Endothelial cell (in vitro differentiated cells): ENCODE data around the gene CFAP221. TPM values are rescaled to one million over a fixed set of nuclear protein-coding genes. Genes with fewer than 3 reads are reported as not detected.
"Not testable (repeated sequence)": the region's sequence is repeated elsewhere in the genome, so short reads cannot be mapped to it uniquely, and the experiment has no call there.

Experiments used
- DNase-seq: peaks from one replicate; pipeline ENCODE4 v3.0.0; 2021; ENCODE audit warnings: low spot score
- H3K27ac Mint-ChIP-seq: one replicate; pipeline ENCODE4 v1.8.0; 2021; ENCODE audit warnings: mixed read lengths, inconsistent platforms; ENCODE audit not compliant: unreplicated experiment
- H3K27me3 Mint-ChIP-seq: one replicate; pipeline ENCODE4 v1.8.0; 2021; ENCODE audit warnings: mild to moderate bottlenecking, moderate library complexity, mixed read lengths, inconsistent platforms; ENCODE audit not compliant: unreplicated experiment
- H3K36me3 Mint-ChIP-seq: one replicate; pipeline ENCODE4 v1.8.0; 2021; ENCODE audit warnings: mild to moderate bottlenecking, low read depth, mixed read lengths, inconsistent platforms; ENCODE audit not compliant: unreplicated experiment
- H3K4me1 Mint-ChIP-seq: one replicate; pipeline ENCODE4 v1.8.0; 2021; ENCODE audit warnings: mild to moderate bottlenecking, mixed read lengths, inconsistent platforms; ENCODE audit not compliant: unreplicated experiment
- H3K4me3 Mint-ChIP-seq: one replicate; pipeline ENCODE4 v1.8.0; 2021; ENCODE audit warnings: mild to moderate bottlenecking, mixed read lengths, inconsistent platforms; ENCODE audit not compliant: unreplicated experiment
- H3K9me3 Mint-ChIP-seq: one replicate; pipeline ENCODE4 v1.8.0; 2021; ENCODE audit warnings: mixed read lengths, inconsistent platforms; ENCODE audit not compliant: unreplicated experiment
- total RNA-seq: library from RNA; stranded (reverse); fragmentation: NEBNext Ultra II Directional; extraction: Animal tissue kit (Norgen Biotek cat#: 25700); gene quantifications from one replicate; pipeline ENCODE4 v1.2.1, GENCODE V29; 2021; ENCODE audit not compliant: unreplicated experiment
- TF ChIP-seq, protein P1 (sequence below): fragments of 200-600 bp; sonication (generic); IDR thresholded peaks from one replicate; pipeline ENCODE4 v1.5.0; 2021; ENCODE audit warnings: antibody characterized with exemption; ENCODE audit not compliant: unreplicated experiment

The CFAP221 gene
- total RNA-seq, 1 donor from 2014 or later: 1.1 TPM

DNA sequence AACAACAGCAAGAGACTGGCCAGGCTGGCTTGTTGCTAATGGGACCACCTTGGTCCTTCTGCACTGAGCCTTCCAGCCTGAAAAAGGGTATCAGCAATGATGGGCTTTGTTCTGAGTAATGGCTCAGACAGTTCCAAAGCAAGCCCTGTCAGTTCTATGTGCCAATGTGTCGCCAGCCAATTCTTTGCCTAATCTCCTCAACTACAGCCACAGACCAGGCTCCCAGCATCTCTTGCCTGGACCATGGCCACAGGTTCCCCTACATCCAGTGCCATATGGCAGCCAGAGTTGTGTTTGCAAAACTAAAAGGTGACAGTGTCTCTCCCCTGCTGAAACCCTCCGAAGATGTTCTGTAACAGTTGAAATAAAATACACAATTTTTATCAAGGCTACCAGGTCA is 73.2 kb downstream of the CFAP221 start:
- no peak for DNase-seq
- H3K4me3 Mint-ChIP-seq: no peak overlapping the region
- TF ChIP-seq, protein P1, sequence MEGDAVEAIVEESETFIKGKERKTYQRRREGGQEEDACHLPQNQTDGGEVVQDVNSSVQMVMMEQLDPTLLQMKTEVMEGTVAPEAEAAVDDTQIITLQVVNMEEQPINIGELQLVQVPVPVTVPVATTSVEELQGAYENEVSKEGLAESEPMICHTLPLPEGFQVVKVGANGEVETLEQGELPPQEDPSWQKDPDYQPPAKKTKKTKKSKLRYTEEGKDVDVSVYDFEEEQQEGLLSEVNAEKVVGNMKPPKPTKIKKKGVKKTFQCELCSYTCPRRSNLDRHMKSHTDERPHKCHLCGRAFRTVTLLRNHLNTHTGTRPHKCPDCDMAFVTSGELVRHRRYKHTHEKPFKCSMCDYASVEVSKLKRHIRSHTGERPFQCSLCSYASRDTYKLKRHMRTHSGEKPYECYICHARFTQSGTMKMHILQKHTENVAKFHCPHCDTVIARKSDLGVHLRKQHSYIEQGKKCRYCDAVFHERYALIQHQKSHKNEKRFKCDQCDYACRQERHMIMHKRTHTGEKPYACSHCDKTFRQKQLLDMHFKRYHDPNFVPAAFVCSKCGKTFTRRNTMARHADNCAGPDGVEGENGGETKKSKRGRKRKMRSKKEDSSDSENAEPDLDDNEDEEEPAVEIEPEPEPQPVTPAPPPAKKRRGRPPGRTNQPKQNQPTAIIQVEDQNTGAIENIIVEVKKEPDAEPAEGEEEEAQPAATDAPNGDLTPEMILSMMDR: no peak

DNA sequence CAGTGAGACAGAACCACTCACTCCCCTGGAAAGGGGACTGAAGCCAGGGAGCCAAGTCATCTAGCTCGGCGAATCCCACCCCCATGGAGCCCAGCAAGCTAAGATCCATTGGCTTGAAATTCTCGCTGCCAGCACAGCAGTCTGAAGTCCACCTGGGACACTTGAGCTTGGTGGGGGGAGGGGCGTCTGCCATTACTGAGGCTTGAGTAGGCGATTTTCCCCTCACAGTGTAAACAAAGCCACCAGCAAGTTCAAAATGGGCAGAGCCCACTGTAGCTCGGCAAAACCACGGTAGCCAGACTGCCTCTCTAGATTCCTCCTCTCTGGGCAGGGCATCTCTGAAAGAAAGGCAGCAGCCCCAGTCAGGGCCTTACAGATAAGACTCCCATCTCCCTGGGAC is 74.5 kb downstream of the CFAP221 start:
- H3K4me1 Mint-ChIP-seq, H3K27me3 Mint-ChIP-seq, DNase-seq, H3K27ac Mint-ChIP-seq, H3K4me3 Mint-ChIP-seq: not testable (repeated sequence)
- H3K36me3 Mint-ChIP-seq: peaks cover 18% of the 10 kb centered on the region
- peaks cover 16% of the 10 kb centered on the region for H3K9me3 Mint-ChIP-seq

More for the DNA sequence above, 73.2 kb downstream of the CFAP221 start:
- H3K36me3 Mint-ChIP-seq: peaks cover 24% of the 10 kb centered on the region
- no peak overlapping the region for H3K27ac Mint-ChIP-seq
- no peaks in the 10 kb centered on the region for H3K4me1 Mint-ChIP-seq
- peaks cover 6% of the 10 kb centered on the region for H3K27me3 Mint-ChIP-seq
- H3K9me3 Mint-ChIP-seq: peaks cover 22% of the 10 kb centered on the region

DNA sequence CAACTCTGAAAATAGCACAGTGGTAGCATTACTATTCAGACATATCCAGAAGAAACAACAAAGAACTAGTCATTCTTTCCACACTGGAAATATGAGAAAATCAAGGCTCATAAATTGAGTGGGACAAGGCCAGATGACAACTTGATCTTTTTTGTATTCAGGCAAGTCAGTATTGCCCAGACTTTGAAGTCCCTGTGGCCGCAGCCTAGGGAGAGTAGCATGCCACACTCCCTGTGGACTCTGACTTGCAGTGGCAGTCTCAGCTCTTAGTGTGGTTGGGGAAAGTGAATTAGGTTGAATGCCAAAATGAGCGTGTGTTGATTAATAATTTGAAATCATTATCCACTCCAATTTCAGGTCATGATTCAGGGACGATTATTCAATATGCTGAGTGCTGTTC is 81.0 kb downstream of the CFAP221 start:
- DNase-seq: no peak
- no peaks in the 10 kb centered on the region for H3K4me1 Mint-ChIP-seq
- H3K27me3 Mint-ChIP-seq: peaks cover 1% of the 10 kb centered on the region
- TF ChIP-seq, protein P1: no peak
- H3K4me3 Mint-ChIP-seq: no peak overlapping the region
- H3K36me3 Mint-ChIP-seq: no peaks in the 10 kb centered on the region
- no peak overlapping the region for H3K27ac Mint-ChIP-seq
- H3K9me3 Mint-ChIP-seq: no peaks in the 10 kb centered on the region

DNA sequence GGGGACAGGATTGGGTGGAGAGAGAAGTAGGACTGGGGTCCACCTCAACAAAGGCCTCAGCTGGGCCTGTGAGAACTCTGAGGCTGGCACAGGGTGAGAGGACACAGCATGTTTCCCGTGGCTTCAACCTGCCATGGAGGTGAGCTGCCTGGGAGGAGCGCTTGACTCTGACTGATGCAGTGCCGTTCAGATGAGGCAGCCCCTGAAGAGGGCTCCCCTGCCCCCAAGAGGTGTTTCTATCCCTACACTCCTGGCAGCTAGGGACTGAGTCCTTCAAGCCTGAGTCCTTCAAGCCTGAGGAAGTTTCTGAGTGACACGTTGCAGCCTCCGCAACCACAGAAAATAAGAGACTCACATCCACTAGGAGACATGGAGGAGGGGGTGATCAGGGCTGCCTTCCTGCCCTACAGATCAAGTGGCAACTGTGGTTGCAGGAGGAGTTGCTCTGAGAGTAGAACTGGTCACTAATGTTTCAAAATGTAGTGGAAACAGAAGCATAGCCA is 85.1 kb downstream of the CFAP221 start:
- Mint-ChIP-seq H3K4me3 (no peak overlapping the region), H3K27ac (no peak overlapping the region), H3K4me1 (no peaks in the 10 kb centered on the region), H3K9me3 (no peaks in the 10 kb centered on the region), H3K27me3 (peaks cover 1% of the 10 kb centered on the region), H3K36me3 (no peaks in the 10 kb centered on the region)
- TF ChIP-seq, protein P1: no peak
- no peak for DNase-seq

- Mint-ChIP-seq H3K9me3 (no peaks in the 10 kb centered on the region), H3K27ac (no peak overlapping the region), H3K36me3 (no peaks in the 10 kb centered on the region), H3K4me1 (no peaks in the 10 kb centered on the region), H3K4me3 (no peak overlapping the region), H3K27me3 (peaks cover 1% of the 10 kb centered on the region)
- DNase-seq: no peak
- TF ChIP-seq, protein P1: no peak
Measured at GRCh38 chr2:119630121-119630520, 85.9 kb downstream of the CFAP221 start.

- peaks cover 9% of the 10 kb centered on the region for H3K4me1 Mint-ChIP-seq
- TF ChIP-seq, protein P1: no peak
- no peaks in the 10 kb centered on the region for H3K9me3 Mint-ChIP-seq
- no peaks in the 10 kb centered on the region for H3K36me3 Mint-ChIP-seq
- no peak overlapping the region for H3K4me3 Mint-ChIP-seq
- no peak for DNase-seq
- no peak overlapping the region for H3K27ac Mint-ChIP-seq
- H3K27me3 Mint-ChIP-seq: peaks cover 3% of the 10 kb centered on the region
Measured at GRCh38 chr2:119637371-119637770, 93.1 kb downstream of the CFAP221 start.
